Measurements from ENCODE around the gene ARMC12.

- TF ChIP-seq MAX (IDR thresholded peaks at IDR 0.05) (no peak), CREB1 (IDR thresholded peaks at IDR 0.05; ENCODE audit: low read depth) (no peak), REST (IDR thresholded peaks at IDR 0.05; ENCODE audit: low read depth) (no peak), TAF1 (IDR thresholded peaks at IDR 0.05; ENCODE audit: low read depth) (no peak), TEAD4 (IDR thresholded peaks at IDR 0.05) (no peak), EP300 (IDR thresholded peaks at IDR 0.05; ENCODE audit: borderline replicate concordance) (no peak), EGR1 (IDR thresholded peaks at IDR 0.05) (no peak), FOXM1 (IDR thresholded peaks at IDR 0.05; ENCODE audit: borderline replicate concordance, low read depth) (no peak), CEBPB (IDR thresholded peaks at IDR 0.05) (no peak), YY1 (IDR thresholded peaks at IDR 0.05; ENCODE audit: low read depth) (no peak)
Measured at GRCh38 chr6:35711731-35712130, 25.1 kb upstream of the ARMC12 start.

Data from Ishikawa (cell line).